Cardiac septum (tissue), 1 donor: ENCODE measurements around the gene NEU4. TPM values are rescaled to one million over a fixed set of nuclear protein-coding genes. Genes with fewer than 3 reads are reported as not detected.
"Not testable (repeated sequence)": the region's sequence is repeated elsewhere in the genome, so short reads cannot be mapped to it uniquely, and the experiment has no call there.

ENCODE experiments used
- DNase-seq: peaks from one replicate; pipeline ENCODE4 v3.0.0-alpha.2; 2020; ENCODE audit warnings: low spot score
- intact Hi-C: fragments of 100-400 bp; cut with DNase I; formaldehyde crosslinking; loops from one replicate; pipeline ENCODE4 v1.14.0; 2022
- total RNA-seq: library from RNA; stranded (reverse); fragmentation: NEBNext Ultra II Directional; extraction: Animal tissue kit (Norgen Biotek cat#: 25700); gene quantifications from one replicate; pipeline ENCODE4 v1.2.1, GENCODE V29; 2021
- donor health status: DM: no; HTN: no; CAD: no.

NEU4 gene
- total RNA-seq, 1 donor from 2014 or later: not detected

GRCh38 chr2:241810307-241811200 lies 1.6 kb downstream of the NEU4 start:
- intact Hi-C loops: loop anchor here (1.0 kb wide), 1 partner anchor 48 kb away; the partner anchor contains the start of gene PDCD1
- peak; percentile 79 for DNase-seq

GRCh38 chr2:241811201-241811951 lies 2.4 kb downstream of the NEU4 start:
- intact Hi-C loops: no loop called here

GRCh38 chr2:241811952-241812729 lies 3.1 kb downstream of the NEU4 start:
- peak; percentile 64 for DNase-seq
- intact Hi-C loops: no loop called here

More at GRCh38 chr2:241811201-241811951, 2.4 kb downstream of the NEU4 start:
- DNase-seq: peak; percentile 82

DNA sequence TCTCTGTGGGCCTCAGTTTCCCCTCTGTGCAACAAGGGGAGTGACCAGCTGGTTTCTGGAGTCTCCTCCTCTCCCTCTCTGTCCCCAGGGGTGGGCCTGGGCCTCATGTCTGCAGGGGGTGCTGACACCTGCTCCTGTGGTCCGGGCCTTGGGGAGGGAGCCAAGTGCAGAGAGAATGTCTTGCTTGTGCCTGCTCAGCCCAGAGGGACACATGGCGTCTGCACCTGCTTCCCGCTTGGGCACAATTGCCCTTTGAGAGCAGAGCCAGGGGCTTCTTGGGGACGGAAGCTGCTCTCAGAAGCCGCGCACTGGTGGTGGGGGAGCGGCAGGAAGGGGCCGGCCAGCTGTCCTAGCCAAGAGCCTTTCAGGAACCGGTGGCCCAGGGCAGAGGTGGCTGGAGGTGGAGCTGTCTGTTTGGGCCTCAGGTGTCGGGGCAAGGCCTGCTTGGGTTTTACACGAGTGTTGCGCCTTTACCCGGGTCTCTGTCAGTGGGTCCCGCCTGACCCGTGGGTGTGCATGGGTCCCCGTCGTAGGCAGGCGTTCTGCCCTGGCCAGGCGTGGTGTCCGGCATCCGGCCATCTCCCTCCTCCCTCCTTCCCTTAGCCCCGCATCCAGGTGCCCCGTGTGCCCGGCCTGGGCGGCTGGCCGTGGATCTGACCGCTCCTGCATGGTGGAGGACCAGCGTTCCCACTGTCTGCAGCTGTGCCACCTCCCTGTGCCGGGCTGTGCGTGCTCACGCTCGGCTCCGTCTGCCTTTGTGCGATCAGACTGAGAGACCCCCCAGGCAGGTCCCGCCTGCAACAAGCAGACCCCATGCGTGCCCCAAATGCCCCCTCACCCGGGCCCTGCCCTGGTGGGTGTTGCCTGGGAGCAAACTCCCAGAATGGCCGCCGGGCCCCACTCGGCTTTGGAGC lies 4.0 kb downstream of the NEU4 start:
- intact Hi-C loops: no loop called here

GRCh38 chr2:241813644-241814392 lies 4.8 kb downstream of the NEU4 start:
- intact Hi-C loops: no loop called here
- peak; percentile 67 for DNase-seq

More for the DNA sequence above, 4.0 kb downstream of the NEU4 start:
- peak; percentile 60 for DNase-seq

- peak; percentile 22 for DNase-seq
- intact Hi-C loops: no loop called here
Observed at GRCh38 chr2:241814393-241814642, 5.3 kb downstream of the NEU4 start.

DNA sequence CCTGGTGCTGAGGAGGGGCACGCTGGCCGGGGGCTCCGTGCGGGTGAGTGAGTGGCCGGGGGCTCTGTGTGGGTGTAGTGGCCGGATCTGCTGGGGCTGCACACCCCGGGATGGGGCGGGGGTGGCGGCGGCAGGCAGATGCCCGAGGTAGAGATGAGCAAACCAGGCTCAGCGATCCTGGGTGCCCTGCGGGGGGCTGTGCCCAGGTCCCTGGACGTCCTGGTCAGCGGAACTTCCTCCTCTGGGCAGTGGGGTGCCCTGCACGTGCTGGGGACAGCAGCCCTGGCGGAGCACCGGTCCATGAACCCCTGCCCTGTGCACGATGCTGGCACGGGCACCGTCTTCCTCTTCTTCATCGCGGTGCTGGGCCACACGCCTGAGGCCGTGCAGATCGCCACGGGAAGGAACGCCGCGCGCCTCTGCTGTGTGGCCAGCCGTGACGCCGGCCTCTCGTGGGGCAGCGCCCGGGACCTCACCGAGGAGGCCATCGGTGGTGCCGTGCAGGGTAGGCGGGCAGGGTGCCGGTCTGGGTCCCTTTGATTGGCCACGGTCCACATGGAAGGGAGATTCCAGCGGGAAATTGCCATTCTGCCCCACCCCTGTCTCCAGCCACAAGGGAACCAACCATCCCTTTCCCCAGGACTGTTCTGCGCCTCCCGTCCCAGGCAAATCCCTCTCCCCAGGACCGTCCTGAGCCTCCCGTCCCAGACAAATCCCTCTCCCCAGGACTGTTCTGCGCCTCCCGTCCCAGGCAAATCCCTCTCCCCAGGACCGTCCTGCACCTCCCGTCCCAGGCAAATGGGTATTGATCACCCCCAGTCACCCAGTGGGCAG lies 5.9 kb downstream of the NEU4 start:
- intact Hi-C loops: no loop called here
- DNase-seq: peak; percentile 56

DNA sequence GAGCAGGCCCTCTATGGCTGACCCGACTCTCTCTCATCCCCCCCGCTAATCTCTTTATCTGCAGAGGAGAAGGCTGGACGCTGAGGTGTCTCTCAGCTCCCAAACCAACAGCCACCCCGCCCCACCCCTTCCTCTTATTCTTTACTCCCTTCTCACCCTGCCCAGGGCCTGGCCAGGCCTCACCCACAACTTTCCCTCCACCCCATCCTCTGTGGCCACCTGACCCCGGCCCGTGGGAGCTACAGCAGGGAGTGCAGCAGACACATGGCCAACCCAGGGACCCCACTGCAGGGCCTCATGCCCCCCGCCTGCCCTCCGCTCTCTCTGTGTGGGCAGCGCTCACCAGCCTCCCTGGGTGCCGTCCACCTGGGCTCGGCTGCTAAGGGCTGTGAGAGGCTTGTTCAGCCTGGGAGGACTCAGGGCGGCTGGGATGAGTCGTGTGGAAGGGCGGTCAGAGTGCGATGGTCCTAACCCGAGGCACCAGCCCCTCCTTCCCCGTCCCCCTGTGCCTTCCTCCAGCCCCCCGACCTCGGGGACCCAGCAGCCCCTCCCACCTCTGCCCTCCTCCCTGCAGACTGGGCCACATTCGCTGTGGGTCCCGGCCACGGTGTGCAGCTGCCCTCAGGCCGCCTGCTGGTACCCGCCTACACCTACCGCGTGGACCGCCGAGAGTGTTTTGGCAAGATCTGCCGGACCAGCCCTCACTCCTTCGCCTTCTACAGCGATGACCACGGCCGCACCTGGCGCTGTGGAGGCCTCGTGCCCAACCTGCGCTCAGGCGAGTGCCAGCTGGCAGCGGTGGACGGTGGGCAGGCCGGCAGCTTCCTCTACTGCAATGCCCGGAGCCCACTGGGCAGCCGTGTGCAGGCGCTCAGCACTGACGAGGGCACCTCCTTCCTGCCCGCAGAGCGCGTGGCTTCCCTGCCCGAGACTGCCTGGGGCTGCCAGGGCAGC lies 6.8 kb downstream of the NEU4 start:
- intact Hi-C loops: no loop called here
- peak; percentile 64 for DNase-seq

DNA sequence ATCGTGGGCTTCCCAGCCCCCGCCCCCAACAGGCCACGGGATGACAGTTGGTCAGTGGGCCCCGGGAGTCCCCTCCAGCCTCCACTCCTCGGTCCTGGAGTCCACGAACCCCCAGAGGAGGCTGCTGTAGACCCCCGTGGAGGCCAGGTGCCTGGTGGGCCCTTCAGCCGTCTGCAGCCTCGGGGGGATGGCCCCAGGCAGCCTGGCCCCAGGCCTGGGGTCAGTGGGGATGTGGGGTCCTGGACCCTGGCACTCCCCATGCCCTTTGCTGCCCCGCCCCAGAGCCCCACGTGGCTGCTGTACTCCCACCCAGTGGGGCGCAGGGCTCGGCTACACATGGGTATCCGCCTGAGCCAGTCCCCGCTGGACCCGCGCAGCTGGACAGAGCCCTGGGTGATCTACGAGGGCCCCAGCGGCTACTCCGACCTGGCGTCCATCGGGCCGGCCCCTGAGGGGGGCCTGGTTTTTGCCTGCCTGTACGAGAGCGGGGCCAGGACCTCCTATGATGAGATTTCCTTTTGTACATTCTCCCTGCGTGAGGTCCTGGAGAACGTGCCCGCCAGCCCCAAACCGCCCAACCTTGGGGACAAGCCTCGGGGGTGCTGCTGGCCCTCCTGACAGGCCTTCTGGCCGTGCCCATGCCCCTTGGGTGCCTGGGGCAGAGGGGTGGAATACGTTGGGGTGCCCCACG lies 7.6 kb downstream of the NEU4 start:
- DNase-seq: peak; percentile 49
- intact Hi-C loops: no loop called here

DNA sequence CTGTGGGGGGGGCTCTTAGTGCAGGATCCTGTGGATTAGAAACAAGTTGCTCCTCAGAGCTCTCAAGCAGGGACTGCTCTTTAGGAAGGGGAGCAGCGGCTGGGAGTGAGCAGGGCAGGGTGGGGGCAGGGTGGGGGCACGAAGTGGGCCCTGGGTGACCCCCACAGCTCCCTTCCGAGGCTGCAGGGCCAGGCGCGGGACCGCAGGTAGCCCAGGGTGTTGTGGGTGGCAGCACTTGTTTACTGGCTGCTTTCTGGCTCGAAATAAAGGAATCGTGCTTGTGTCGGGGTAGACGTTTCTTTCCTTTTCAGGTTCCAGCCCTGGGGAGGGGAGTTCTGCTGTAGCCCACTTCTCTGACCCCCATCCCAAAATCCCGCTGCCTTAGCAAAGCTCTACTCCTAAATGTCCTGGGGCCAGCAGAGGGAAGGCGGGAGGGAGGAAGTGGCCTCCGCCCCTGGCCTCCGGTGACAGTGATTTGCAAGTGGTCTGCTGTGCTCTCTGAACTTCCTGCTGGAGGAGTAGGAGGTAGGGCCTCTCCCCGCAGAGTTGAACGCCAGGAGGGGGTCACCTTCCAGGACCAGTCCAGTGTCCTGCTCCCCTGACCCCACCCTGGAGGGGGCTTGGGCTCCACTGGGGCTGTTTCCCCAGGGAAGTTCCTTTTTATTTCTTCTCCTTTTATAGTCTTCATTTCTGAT lies 8.3 kb downstream of the NEU4 start:
- intact Hi-C loops: no loop called here
- DNase-seq: peak; percentile 70

DNA sequence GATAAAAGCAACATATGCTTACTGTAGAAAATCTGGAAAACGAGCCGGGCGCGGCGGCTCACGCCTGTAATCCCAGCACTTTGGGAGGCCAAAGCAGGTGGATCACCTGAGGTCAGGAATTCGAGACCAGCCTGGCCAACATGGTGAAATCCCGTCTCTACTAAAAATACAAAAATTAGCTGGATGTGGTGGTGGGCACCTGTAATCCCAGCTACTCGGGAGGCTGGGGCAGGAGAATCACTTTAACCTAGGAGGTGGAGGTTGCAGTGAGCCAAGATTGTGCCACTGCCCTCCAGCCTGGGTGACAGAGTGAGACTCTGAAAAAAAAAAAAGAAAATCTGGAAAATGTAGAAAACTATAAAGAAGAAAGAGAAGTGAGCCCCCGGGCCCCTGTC lies 8.8 kb downstream of the NEU4 start:
- intact Hi-C loops: not testable (repeated sequence)
- peak; percentile 0 for DNase-seq

DNA sequence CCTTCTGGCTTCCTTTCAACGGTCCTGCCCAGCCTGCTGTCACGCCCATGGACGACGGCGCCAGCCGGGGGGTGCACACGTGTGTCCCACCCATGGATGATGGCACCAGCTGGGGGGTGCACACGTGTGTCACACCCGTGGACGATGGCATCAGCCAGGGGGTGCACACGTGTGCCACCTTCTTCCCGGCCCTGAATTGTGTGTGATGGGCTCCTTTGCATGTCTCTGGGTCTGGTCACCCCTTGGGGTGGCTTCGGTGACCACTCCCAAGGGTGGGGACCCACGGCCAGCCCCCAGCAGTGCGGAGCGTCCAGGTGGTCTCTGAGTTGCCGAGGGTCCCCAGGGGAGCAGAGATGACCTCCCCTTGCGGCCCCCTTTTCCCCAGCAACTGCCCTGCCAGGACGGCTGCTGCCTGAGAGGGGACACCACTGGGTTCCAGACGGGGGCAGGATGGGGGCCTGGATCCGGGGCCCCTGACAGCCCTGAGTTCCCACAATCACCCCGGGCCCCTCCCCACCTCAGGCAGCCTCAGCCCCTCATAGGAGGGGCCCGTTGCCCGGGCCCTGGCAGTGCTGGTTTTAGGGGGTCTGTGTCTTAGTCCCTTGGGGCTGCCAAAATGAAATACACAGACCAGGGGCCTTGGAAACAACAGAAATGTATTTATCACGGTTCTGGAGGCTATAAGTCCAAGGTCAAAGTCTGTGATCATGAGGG lies 9.4 kb downstream of the NEU4 start:
- intact Hi-C loops: no loop called here

DNA sequence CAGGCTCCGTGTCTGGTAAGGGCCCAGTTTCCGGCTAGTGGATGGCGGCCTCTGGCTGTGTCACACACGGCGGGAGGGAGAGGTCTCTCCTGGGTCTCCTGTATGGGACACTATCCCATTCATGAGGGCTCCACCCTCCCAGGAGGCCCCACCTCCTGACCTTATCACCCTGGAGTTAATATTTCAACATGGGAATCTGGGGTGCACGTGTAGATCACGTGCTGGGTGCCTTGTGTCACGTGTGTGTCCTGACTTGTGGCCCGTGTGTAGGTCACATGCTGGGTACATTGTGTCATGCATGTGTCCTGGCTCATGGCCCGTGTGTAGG lies 9.9 kb downstream of the NEU4 start:
- intact Hi-C loops: no loop called here
- DNase-seq: peak; percentile 61

More for the DNA sequence above, 9.4 kb downstream of the NEU4 start:
- DNase-seq: peak; percentile 63

DNA sequence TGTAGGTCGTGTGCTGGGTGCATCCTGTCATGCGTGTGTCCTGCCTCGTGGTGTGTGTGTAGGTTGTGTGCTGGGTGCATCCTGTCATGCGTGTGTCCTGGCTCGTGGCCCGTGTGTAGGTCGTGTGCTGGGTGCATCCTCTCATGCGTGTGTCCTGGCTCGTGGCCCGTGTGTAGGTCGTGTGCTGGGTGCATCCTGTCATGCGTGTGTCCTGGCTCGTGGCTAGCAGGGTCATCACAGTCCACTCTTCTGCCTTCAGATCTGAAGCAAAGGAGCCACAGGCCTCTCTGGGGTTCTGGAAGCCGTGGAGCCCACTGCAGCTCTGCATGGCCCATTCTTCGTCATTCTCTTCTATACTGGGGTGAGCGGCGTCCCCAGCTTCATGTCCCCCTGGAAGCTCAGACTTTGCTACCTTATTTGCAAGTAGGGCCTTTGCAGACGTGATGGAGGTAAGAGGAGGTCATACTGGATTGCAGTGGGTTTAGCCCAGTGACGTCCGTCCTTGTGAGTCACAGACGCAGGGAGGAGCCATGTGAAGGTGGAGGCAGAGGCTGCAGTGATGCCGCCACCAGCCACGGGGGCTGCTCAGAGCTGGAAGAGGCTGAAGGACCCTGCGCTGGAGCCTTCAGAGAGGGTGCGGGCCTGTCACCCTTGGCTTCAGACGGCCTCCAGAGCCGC lies 11.1 kb downstream of the NEU4 start:
- intact Hi-C loops: not testable (repeated sequence)
- DNase-seq: peak; percentile 61
